GM12878 (cell line): ENCODE results near the gene COL4A2. TPM values are rescaled to one million over a fixed set of nuclear protein-coding genes. Genes with fewer than 3 reads are reported as not detected.

Source experiments
- ATAC-seq: fragments of 200-7000 bp; cut with Tn5 transposase; 3 replicates; pipeline ENCODE4 v1.9.1; 2020; ENCODE audit warnings: mild to moderate bottlenecking, moderate library complexity
- BruUV-seq: library from RNA; stranded (reverse); fragments of 400-500 nt; replicated peaks from 2 replicates; lab custom pipeline; 2021; lab: Mats Ljungman, UMichigan
- CTCF ChIA-PET: fragments of 300-600 bp; sonication (Branson Sonifier 250); formaldehyde crosslinking; extraction: SDS; loops from one replicate; lab custom pipeline; 2021; ENCODE audit warnings: inconsistent platforms; lab: Yijun Ruan, JAX
- POLR2A ChIA-PET: fragments of 350-600 bp; formaldehyde crosslinking; extraction: SDS; loops from one replicate; lab custom pipeline; 2021; ENCODE audit warnings: inconsistent platforms; lab: Charles Lee
- RAD21 ChIA-PET: fragments of 300-600 bp; sonication (Branson Sonifier 250); formaldehyde crosslinking; loops from one replicate; lab custom pipeline; 2023; ENCODE audit warnings: antibody characterized with exemption; ENCODE audit not compliant: unreplicated experiment; lab: Charles Lee
- SMC1A ChIA-PET: fragments of 300-600 bp; sonication (Branson Sonifier 250); formaldehyde crosslinking; loops from one replicate; lab custom pipeline; 2023; ENCODE audit not compliant: unreplicated experiment, uncharacterized antibody; lab: Charles Lee
- DNase-seq: peaks from one replicate; pipeline ENCODE4 v3.0.0-alpha.2; 2011; ENCODE audit warnings: low read depth, low spot score
- FAIRE-seq: peaks from 3 replicates; lab custom pipeline; 2011; peaks lifted over from hg19 to GRCh38; lab: Jason Lieb, UNC
- H2AFZ ChIP-seq: 2 replicates; pipeline ENCODE4 v1.6.0; 2011; ENCODE audit warnings: low read depth, low read length, control low read depth; ENCODE audit not compliant: control insufficient read depth
- H3K27ac ChIP-seq: 2 replicates; pipeline ENCODE4 v1.5.1; 2011; ENCODE audit warnings: control low read depth; ENCODE audit not compliant: control insufficient read depth, insufficient read depth
- H3K27me3 ChIP-seq, 2 experiments: replicated peaks in 1 of 2; 2 replicates each; pipeline versions ENCODE4 v1.6.0 to v1.6.1; 2011; ENCODE audit warnings: low read length in 1 of 2; ENCODE audit not compliant: control insufficient read depth in 2 of 2, insufficient read depth in 2 of 2
- H3K36me3 ChIP-seq, 2 experiments: 2 replicates each; pipeline ENCODE4 v1.5.1; 2011; ENCODE audit warnings: low read length in 1 of 2; ENCODE audit not compliant: control insufficient read depth in 2 of 2, insufficient read depth in 2 of 2
- H3K4me1 ChIP-seq: 2 replicates; pipeline ENCODE4 v1.6.1; 2011; ENCODE audit warnings: mild to moderate bottlenecking, low read length, moderate library complexity, mixed read lengths; ENCODE audit not compliant: control insufficient read depth, insufficient read depth
- H3K4me2 ChIP-seq: 2 replicates; pipeline ENCODE4 v1.6.0; 2011; ENCODE audit warnings: control low read depth; ENCODE audit not compliant: control insufficient read depth, insufficient read depth
- H3K4me3 ChIP-seq: fragments of 200-600 bp; sonication (generic); 2 replicates; pipeline ENCODE4 v1.5.1; 2016
- H3K79me2 ChIP-seq: 2 replicates; pipeline ENCODE4 v1.6.0; 2011; ENCODE audit warnings: low read length; ENCODE audit not compliant: control insufficient read depth, insufficient read depth
- H3K9ac ChIP-seq: 2 replicates; pipeline ENCODE4 v1.8.0; 2011; ENCODE audit warnings: low read length, control low read depth, mixed read lengths; ENCODE audit not compliant: control insufficient read depth, insufficient read depth
- H3K9me3 ChIP-seq: replicated peaks from 3 replicates; pipeline ENCODE4 v1.5.1; 2011; ENCODE audit warnings: mild to moderate bottlenecking, low read length; ENCODE audit not compliant: control insufficient read depth, insufficient read depth
- H4K20me1 ChIP-seq: 2 replicates; pipeline ENCODE4 v1.6.0; 2011; ENCODE audit not compliant: control insufficient read depth, insufficient read depth
- EZH2 ChIP-seq: IDR thresholded peaks from 2 replicates; pipeline ENCODE4 v1.6.1; 2012; ENCODE audit warnings: low read depth, mild to moderate bottlenecking, control low read depth, inconsistent platforms, low read length, borderline replicate concordance; ENCODE audit not compliant: control insufficient read depth
- WGBS: methylation state at CpG from one replicate; pipeline ENCODE4 v1.1.6; 2016; ENCODE audit warnings: low lambda C conversion rate; ENCODE audit not compliant: insufficient replicate concordance, insufficient coverage; ENCODE audit errors: missing lambda C conversion rate; 5-methylcytosine and 5-hydroxymethylcytosine counted together
- in situ Hi-C: fragments of 300-500 bp; cut with MboI; formaldehyde crosslinking; loops from 9 replicates; pipeline ENCODE4 v1.14.3; 2018; ENCODE audit warnings: mixed read lengths
- intact Hi-C: fragments of 100-400 bp; cut with micrococcal nuclease; formaldehyde crosslinking; loops from one replicate; pipeline ENCODE4 v1.14.2; 2022; ENCODE audit not compliant: unreplicated experiment
- polyA plus RNA-seq, 11 experiments: library from polyadenylated mRNA; depleted of rRNA in 4 of 11; unstranded in 6 of 11; stranded (reverse) in 5 of 11; fragments of >200 nt; fragmentation: Nextera tagmentation in 4 of 11; fragmentation: Illumina TruSeq in 1 of 11; extraction: Ambion mirVana in 4 of 11; extraction: Trizol in 1 of 11; gene quantifications; 1 replicate in 1 of 11; 2 replicates in 10 of 11; pipeline versions ENCODE4 v1.2.1 to v1.2.3, GENCODE V29; 2011 to 2016; ENCODE audit warnings: inconsistent platforms in 2 of 11, missing spikeins in 2 of 11, low read depth in 1 of 11
- total RNA-seq, 4 experiments: library from RNA; depleted of rRNA in 3 of 4; stranded (reverse); fragments of >200 nt in 3 of 4; fragmentation: Illumina TruSeq in 1 of 4; extraction: Trizol in 1 of 4; gene quantifications; 2 replicates each; pipeline versions ENCODE4 v1.2.1 to v1.2.3, GENCODE V29; 2013 to 2021
- TF ChIP-seq, protein P1 (sequence below): IDR thresholded peaks from 2 replicates; pipeline ENCODE4 v1.6.1; 2011; ENCODE audit warnings: borderline replicate concordance, low read depth, mild to moderate bottlenecking, moderate library complexity, low read length; ENCODE audit not compliant: insufficient read depth, poor library complexity, severe bottlenecking

COL4A2 gene
- total and polyA plus RNA-seq, 10 of the 15 experiments (the other 5 are each of a cell fraction or from before 2014, with no cell fraction given): 0.16 to 1.6 (median 0.62) TPM; not detected in 3

DNA sequence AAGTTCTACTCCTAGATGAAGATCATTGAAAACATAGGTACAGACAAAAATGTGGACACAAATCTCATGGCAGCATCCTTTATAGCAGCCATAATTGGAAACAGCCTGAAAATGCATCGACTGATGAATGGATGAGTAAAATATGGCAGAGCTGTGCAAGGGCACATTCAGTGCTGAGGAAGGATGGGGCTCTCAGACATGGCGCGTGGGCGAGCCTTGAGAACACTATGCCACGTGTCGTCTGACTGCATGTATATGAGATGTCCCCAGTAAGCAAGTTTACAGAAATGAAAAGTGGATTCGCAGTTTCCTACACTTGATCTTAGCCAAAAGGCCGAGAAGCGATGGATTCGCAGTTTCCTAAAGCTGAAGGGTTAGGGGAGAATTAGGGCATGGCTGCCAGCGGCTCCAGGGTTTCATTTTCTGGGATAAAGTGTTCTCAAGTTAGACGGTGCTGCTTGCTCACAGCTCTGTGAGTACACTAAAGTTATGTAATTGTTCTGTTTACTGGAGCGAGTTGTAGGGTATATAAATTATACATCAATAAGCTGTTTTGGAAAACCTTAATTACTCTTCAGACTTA lies 176.4 kb downstream of the COL4A2 start:
- ChIA-PET CTCF (interaction anchor here (0.8 to 1.5 kb wide), 3 partner anchors 24 to 42 kb away, joined by 3 read pairs; no protein-coding TSS in a partner anchor), SMC1A (no interaction called here)
- no peak for DNase-seq

More for the DNA sequence above, 176.4 kb downstream of the COL4A2 start:
- intact Hi-C loops: no loop called here
- H4K20me1 ChIP-seq: no peaks in the 10 kb centered on the region
- BruUV-seq: no TSS peak
- no peaks in the 10 kb centered on the region for H3K4me1 ChIP-seq
- peaks cover 1 to 8% of the 10 kb centered on the region in 2 experiments; a peak in 3 of 4 replicates for H3K27me3 ChIP-seq
- in situ Hi-C loops: no loop called here
- no peak for ATAC-seq
- no peaks in the 10 kb centered on the region for H3K79me2 ChIP-seq
- ChIA-PET POLR2A (interaction anchor here (0.9 to 1.2 kb wide), 2 partner anchors 11 to 28 kb away, joined by 3 read pairs; no protein-coding TSS in a partner anchor), RAD21 (no interaction called here)
- no peak overlapping the region for H3K9ac ChIP-seq
- H3K27ac ChIP-seq: no peak overlapping the region
- 65% methylated on average over 13 of the region's 13 CpGs for WGBS
- H3K4me2 ChIP-seq: no peak overlapping the region
- TF ChIP-seq EZH2: no peak
- TF ChIP-seq, protein P1, sequence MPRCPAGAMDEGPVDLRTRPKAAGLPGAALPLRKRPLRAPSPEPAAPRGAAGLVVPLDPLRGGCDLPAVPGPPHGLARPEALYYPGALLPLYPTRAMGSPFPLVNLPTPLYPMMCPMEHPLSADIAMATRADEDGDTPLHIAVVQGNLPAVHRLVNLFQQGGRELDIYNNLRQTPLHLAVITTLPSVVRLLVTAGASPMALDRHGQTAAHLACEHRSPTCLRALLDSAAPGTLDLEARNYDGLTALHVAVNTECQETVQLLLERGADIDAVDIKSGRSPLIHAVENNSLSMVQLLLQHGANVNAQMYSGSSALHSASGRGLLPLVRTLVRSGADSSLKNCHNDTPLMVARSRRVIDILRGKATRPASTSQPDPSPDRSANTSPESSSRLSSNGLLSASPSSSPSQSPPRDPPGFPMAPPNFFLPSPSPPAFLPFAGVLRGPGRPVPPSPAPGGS: peak; percentile 76
- H3K9me3 ChIP-seq: no peaks in the 10 kb centered on the region
- no peak overlapping the region for H3K4me3 ChIP-seq
- no peak for FAIRE-seq
- H2AFZ ChIP-seq: no peak overlapping the region
- no peaks in the 10 kb centered on the region for H3K36me3 ChIP-seq
